GM21515 (cell line): Measurements from ENCODE around the gene UTS2R.
"Not testable (repeated sequence)": the region's sequence is repeated elsewhere in the genome, so short reads cannot be mapped to it uniquely, and the experiment has no call there.

ENCODE experiments used
- ATAC-seq: cut with Tn5 transposase; IDR thresholded peaks from one replicate; pipeline ENCODE4 v1.9.1; 2021; ENCODE audit not compliant: unreplicated experiment

Gene UTS2R

GRCh38 chr17:82406131-82406671, 34.6 kb downstream of the UTS2R start:
- ATAC-seq: no peak

GRCh38 chr17:82407255-82407654, 35.7 kb downstream of the UTS2R start:
- no peak for ATAC-seq

DNA sequence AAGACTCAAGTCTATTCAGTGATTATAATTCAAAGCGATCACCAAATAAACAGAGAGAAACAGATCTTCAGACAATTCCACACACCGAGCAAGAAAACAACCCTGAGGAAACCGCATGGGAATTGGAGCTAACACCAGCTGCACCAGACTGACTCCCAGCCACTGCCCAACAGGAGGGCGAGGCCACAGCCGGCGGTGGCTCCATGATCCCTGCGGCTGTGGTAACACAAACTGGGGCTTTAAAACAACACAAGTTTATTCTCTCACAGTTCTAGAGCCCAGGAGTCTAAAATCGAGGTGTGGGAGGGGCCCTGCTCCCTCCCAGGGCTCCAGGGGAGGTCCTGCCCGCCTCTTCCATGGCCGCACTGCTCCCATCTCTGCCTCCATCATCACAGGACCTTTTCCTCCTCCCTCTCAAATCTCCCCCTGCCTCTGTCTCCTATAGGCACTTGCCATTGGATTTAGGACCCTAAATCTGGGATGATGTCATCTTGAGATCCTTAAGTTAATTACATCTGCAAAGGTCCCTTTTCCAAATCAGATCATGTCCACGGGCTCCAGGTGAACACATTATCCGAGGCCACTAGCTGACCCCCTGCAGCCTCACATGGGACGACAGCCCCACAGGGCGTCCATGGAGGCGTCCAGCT, 36.8 kb downstream of the UTS2R start:
- ATAC-seq: no peak

DNA sequence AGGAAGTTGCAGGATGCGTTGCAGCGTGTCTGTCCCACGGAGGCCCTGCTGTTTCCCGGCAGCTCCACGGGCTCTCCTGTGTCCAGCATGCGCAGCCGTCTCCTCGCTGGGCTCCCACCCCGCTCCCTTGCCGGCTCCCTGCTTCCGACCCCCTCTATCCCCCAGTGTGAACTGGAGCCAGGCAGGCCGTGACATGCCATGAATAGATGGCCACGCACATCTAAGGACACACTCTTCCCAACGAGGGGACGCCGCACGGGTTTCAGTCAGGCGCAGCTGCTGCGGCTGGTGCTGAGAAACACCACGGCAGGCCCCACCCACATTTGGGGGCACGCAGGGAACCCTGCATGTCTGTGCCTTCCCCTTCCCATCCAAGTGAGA, 37.4 kb downstream of the UTS2R start:
- ATAC-seq: no peak

GRCh38 chr17:82410014-82410716, 38.6 kb downstream of the UTS2R start:
- no peak for ATAC-seq

- ATAC-seq: no peak
These were observed 40.0 kb downstream of the UTS2R start for GRCh38 chr17:82411396-82412053.

- not testable (repeated sequence) for ATAC-seq
These were observed 40.5 kb downstream of the UTS2R start for GRCh38 chr17:82412081-82412480.

DNA sequence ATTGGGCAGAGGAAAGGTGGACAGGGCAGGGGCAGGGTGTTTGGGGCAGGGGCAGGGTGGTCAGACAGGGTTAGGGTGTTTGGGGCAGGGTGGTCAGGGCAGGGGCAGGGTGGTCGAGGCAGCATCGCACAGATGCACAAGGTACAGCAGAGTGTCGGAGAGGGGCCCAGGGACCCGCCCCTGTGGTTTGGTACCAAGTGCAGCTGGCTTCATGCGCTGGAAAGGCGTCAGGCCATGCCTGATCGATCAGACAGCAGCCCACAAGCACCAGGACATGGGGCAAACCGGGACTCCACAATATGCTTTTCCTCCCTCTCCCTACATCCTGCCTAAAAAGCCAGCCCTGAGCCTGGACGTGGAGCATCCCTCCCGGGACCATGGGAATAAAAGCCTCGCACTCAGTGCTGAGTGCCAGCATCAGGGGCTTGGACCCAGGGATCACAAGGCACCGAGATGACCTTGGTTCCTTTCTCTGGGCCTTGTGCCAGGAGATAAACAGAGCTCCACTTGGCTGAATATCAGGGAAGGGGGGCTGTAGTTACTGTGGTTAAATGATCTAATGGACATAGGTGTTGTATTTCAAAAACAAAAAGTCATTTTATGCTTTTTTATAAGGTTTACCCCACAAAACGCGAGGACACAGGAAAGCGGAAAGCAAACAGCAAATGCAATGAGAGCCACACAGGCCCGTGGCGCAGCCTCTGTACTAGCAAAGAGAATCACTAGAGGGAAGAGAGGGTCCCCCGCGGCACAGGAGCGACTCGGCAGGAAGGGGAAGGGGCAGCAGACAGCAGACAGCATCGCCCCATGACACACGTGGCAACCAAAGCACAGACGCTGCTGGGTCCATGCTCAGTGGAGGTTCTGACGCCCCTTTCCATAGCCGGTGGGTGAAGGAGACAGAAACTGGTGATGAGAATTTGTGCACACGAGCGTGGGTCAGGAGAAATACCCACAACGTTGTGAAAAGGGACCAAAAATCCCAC, 41.3 kb downstream of the UTS2R start:
- ATAC-seq: no peak

- ATAC-seq: no peak
These were observed 43.1 kb downstream of the UTS2R start for GRCh38 chr17:82414548-82415281.

DNA sequence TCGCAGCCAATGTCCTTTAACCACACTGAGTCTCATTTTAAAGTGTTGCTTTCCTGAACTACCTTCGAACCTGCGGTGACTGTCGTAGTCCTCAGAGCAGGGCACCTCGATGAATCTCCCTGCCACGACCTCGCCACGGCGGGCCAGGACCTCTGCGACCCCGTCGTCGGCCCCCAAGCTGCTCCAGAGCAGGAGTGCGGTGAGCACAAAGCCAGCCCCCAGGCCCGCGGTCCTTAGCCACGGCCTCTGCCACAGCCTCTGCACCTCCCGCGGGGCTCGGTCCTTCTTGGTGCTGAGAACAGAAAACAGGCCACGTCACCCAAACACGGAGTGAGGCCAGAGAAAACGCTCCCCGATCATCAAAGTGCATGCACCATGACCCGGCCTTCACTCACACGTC, 43.8 kb downstream of the UTS2R start:
- ATAC-seq: no peak

GRCh38 chr17:82415786-82416185, 44.2 kb downstream of the UTS2R start:
- no peak for ATAC-seq

- ATAC-seq: no peak
These were observed 44.7 kb downstream of the UTS2R start for GRCh38 chr17:82416264-82416663.

DNA sequence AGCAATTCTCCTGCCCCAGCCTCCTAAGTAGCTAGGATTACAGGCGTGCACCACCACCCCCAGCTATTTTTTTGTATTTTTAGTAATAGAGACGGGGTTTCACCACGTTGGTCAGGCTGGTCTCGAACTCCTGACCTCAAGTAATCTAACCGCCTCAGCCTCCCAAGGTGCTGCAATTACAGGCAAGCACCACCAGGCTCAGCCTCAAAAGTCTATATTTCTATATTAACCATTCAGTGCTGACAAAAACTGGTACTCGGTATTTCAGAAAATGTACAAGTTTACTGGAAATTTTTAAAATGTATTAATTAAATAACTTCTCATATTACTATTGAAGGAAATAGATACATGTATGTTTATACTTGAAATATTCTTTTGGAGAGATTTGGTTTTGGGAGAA, 45.2 kb downstream of the UTS2R start:
- no peak for ATAC-seq

- ATAC-seq: peak; percentile 86
These were observed 46.7 kb downstream of the UTS2R start, which contains the start of the genes HEXD and OGFOD3 for GRCh38 chr17:82418001-82418986. HEXD (plus strand) TSS chr17:82418347; CDS start chr17:82419800, 1,453 bp downstream. OGFOD3 (minus strand) TSS chr17:82418586; CDS start chr17:82418485, 101 bp downstream.

DNA sequence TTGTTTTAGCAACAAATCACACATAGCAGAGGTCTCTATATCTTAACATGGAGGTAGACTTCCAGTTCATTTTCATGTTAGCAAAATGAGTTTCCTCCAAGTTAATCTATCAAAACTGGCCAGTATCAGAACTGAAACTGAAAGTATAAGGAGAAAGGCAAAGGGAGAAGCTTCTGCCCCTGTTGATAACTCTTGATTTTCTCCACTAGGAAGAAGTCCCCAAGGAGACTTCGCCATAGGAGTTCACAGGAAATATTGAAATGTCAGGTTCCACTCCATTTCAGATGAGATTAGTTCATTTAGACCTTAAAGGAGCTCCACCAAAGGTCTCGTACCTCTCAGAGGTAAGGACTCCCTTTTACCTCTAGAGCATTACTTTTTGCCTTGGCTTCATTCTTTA, 48.0 kb downstream of the UTS2R start:
- no peak for ATAC-seq

GRCh38 chr17:82424001-82424862, 52.7 kb downstream of the UTS2R start:
- ATAC-seq: no peak

DNA sequence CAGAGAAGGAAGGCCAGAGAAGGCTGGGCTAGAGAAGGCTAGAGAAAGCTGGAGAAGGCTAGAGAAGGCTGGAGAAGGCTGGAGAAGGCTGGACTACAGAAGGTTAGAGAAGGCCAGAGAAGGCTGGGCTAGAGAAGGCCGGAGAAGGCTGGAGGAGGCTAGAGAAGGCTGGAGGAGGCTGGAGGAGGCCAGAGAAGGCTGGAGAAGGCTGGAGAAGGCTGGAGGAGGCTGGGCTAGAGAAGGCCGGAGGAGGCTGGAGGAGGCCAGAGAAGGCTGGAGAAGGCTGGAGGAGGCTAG, 53.2 kb downstream of the UTS2R start:
- ATAC-seq: no peak
